ENCODE measurements around the gene C19orf53.

GRCh38 chr19:13826652-13827235 lies 52.5 kb downstream of the C19orf53 start:
- TF ChIP-seq, protein P1, sequence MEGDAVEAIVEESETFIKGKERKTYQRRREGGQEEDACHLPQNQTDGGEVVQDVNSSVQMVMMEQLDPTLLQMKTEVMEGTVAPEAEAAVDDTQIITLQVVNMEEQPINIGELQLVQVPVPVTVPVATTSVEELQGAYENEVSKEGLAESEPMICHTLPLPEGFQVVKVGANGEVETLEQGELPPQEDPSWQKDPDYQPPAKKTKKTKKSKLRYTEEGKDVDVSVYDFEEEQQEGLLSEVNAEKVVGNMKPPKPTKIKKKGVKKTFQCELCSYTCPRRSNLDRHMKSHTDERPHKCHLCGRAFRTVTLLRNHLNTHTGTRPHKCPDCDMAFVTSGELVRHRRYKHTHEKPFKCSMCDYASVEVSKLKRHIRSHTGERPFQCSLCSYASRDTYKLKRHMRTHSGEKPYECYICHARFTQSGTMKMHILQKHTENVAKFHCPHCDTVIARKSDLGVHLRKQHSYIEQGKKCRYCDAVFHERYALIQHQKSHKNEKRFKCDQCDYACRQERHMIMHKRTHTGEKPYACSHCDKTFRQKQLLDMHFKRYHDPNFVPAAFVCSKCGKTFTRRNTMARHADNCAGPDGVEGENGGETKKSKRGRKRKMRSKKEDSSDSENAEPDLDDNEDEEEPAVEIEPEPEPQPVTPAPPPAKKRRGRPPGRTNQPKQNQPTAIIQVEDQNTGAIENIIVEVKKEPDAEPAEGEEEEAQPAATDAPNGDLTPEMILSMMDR (IDR thresholded peaks at IDR 0.05; ENCODE audit: borderline replicate concordance, extremely low read depth, low read length, poor library complexity, severe bottlenecking): no peak
- no peak for TF ChIP-seq EZH2 (IDR thresholded peaks at IDR 0.05; ENCODE audit: borderline replicate concordance, low read depth, low read length, severe bottlenecking)

All from DND-41 (cell line).